ENCODE measurements around the gene SEM1.
"Not testable (repeated sequence)": the region's sequence is repeated elsewhere in the genome, so short reads cannot be mapped to it uniquely, and the experiment has no call there.

SEM1 gene

DNA sequence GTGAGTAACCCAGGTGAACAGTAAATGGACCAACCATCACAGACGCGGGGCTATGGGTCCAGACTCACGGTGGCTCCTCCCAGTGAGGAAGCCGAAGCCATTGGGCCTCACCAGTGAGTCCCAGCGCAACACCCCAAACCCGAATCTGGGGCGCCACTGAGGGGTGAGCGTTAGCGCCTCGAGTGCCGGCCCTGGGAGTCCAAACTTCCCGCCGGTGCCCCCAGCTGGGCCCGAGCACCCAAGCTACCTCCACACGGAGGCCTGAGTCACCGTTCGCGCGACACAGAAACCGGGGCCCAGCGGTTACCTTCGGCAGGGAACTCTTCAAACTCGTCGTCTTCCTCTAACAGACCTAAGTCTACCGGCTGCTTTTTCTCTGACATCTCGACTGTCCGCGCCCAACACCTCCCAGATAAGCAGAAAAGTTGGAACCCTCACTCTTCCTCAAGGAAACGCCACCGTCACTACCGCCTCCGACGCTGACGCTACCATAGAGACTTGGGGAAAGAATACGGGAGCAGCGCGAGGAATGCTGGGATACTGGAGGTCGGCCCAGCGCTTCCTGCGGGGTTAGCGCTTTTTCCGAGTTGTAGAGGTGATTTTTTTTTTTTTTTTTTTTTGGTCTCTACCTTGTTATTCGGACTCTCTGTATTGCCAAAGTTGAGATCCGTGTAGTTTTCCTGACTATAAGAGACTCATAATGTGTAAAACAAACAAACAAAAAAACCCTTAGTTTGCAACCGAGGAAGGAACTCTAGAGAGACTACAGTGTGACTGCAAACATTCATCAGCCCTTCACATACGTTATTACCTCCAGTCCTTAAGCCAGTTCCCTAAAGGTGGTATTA lies at the start of gene SEM1:
SEM1 (minus strand) TSS at position 466 of the 848 bp plus-strand sequence; CDS start at position 383, 83 bp downstream.
- peak; percentile 55 for DNase-seq (ENCODE audit: low read depth, low spot score)

DNA sequence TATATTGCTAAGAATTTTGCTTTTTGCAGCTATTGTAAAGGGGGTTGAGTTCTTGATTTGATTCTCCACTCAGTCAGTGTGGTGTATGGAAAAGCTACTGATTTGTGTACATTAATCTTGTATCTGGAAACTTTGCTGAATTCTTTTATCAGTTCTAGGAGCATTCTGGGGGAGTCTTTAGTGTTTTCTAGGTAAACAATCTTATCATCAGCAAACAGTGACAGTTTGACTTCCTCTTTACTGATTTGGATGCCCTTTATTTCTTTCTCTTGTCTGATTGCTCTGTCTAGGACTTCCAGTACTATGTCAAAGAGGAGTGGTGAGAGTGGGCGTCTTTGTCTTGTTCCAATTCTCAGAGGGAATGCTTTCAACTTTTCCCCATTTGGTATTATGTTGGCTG lies 48.2 kb upstream of the SEM1 start:
- DNase-seq (ENCODE audit: low read depth, low spot score), result not testable (repeated sequence)

GRCh38 chr7:96747418-96747940 lies 37.8 kb upstream of the SEM1 start:
- no peak for DNase-seq (ENCODE audit: low read depth, low spot score)

DNA sequence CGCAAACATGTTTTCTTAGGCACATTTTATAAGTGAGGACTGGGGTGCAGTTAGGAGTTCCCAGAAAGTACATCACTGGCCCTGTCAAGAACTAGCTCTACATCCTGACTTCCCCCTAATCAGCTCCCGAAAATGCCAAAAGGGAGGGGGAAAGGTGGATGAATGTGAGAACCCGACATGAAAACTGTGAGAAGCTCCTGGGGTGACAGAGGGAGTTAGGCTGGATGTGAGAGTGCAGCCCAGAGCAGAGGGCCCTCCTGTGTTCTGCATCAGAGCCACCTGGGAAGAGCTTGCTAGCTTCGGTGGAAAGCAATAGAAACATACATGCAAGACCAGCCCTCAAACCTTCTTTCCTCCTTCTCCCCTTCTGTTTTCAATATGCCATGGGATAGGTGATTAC lies 30.5 kb upstream of the SEM1 start:
- no peak for DNase-seq (ENCODE audit: low read depth, low spot score)

- DNase-seq (ENCODE audit: low read depth, low spot score), result no peak
These were observed 30.0 kb upstream of the SEM1 start for GRCh38 chr7:96739609-96740008.

DNA sequence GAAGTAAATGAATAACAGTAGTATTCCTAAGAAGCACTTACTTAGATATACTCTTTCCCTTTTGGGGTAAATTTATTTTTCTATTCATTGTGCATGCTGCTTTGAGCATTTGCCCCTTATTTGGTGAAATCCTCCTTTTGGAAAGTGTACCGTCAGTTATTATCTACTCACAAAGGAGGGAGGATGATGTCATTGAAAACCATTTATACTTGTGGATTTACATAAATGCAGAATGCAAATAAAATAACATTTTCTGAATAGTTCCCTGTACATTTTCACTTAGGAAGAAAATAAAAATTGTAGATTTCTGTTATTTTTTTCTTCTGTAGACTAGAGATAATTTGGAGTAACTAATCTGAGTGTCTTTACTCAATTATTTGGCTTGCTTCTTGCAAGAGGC lies 29.5 kb upstream of the SEM1 start:
- no peak for DNase-seq (ENCODE audit: low read depth, low spot score)

- DNase-seq (ENCODE audit: low read depth, low spot score), result no peak
These were observed 29.1 kb upstream of the SEM1 start for GRCh38 chr7:96738705-96739104.

DNA sequence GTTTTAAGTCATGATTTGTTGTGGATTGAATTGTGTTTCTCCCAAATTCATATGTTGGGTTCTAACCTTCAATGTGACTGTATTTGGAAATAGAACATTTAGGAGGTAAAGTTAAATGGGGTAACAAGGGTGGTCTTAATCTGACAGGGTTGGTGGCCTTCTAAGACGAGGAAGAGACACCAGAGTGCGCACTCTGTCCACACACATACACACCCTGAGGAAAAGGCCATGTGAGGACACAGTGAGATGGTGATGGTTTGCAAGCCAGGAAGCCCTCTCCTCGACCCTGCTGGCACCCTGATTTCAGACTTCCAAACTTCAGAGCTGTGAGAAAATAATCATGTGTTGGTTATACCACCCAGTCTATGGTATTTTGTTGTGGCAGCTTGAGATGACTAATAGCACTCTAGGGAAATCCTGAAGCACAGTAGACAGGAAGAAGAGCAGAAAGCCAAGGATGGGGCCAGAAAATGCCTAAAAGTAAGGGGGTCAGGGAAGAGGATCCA lies 28.0 kb upstream of the SEM1 start:
- no peak for DNase-seq (ENCODE audit: low read depth, low spot score)

DNA sequence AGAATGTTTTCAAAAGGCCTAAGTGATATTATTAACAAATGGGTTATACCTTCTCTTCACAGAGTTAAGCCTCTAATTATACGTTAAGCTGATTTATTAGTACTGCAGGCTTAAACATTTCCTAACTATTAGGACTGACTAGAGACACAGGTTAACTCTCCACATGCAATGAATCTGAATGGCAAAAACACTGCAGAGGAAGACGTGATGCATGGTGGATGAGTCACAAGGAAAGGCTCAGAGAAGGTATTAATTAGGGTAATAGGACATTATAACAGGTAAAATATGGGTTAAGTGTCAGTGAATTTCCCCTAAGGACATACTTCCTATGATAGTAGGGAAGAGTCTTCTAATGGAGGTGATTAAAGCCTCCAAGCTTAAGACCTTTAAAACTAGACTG lies 24.7 kb upstream of the SEM1 start:
- DNase-seq (ENCODE audit: low read depth, low spot score), result no peak

GRCh38 chr7:96729820-96730219 lies 20.2 kb upstream of the SEM1 start:
- no peak for DNase-seq (ENCODE audit: low read depth, low spot score)

DNA sequence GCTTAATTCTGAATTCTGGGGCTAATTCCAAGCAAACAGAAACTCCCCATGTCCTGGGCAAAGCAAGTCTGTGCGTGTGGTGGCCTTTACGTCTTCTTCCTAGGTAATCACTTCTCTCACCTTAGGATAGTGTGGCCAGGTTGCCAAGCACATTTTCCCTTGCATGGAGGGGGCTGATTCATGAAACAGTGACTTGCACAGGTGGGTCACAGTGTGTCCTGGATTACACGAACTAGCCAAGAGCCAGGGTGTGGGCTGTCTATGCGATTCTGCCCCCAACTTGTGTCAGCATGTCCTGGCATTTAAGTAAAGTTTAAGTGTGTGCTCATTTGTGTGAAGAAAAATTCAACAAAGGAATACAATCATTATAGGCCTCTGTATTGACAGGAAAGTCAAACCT lies 18.5 kb upstream of the SEM1 start:
- DNase-seq (ENCODE audit: low read depth, low spot score), result no peak

GRCh38 chr7:96727534-96728088 lies 18.0 kb upstream of the SEM1 start:
- no peak for DNase-seq (ENCODE audit: low read depth, low spot score)

DNA sequence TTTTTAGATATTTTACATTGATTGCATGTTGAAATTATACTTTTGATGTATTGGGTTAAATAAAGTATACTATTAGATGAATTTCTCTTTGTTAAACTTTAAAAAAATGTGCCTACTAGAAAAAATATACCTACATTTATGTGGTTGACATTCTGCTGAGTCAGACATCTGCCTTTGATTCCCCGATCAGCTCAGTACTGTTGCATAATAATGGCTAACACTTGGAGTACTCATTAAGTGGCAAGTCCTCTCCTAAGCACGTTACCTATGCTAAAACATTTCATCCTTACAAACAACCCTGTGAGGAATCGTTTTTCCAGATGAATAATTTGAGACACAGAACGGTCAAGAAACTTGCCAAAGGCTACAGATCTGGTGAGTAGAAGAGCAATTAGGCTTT lies 14.0 kb upstream of the SEM1 start:
- no peak for DNase-seq (ENCODE audit: low read depth, low spot score)

DNA sequence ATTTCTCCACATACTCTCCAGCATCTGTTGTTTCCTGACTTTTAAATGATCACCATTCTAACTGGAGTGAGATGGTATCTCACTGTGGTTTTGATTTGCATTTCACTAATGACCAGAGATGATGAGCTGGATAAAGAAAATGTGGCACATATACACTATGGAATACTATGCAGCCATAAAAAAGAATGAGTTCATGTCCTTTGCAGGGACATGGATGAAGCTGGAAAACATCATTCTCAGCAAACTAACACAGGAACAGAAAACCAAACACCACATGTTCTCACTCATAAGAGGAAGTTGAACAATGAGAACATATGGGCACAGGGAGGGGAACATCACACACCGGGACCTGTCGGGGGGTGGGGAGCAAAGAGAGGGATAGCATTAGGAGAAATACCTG lies 13.3 kb upstream of the SEM1 start:
- not testable (repeated sequence) for DNase-seq (ENCODE audit: low read depth, low spot score)

- no peak for DNase-seq (ENCODE audit: low read depth, low spot score)
These were observed 11.2 kb upstream of the SEM1 start for GRCh38 chr7:96720843-96721242.

GRCh38 chr7:96719164-96719563 lies 9.5 kb upstream of the SEM1 start:
- DNase-seq (ENCODE audit: low read depth, low spot score), result no peak

GRCh38 chr7:96718107-96719003 lies 8.7 kb upstream of the SEM1 start:
- DNase-seq (ENCODE audit: low read depth, low spot score), result no peak

DNA sequence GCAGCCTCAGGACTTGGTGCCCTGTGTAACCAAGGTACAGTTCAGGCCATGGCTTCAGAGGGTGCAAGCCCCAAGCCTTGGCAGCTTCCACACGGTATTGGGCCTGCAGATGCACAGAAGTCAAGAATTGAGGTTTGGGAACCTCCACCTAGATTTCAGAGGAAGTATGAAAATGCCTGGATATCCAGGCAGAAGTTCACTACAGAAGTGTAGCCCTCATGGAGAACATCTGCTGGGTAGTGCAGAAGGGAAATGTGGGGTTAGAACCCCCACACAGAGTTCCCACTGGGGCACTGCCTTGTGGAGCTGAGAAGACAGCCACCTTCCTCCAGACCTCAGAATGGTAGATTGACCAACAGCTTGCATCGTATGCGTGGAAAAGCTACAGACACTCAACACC lies 3.4 kb upstream of the SEM1 start:
- no peak for DNase-seq (ENCODE audit: low read depth, low spot score)

- no peak for DNase-seq (ENCODE audit: low read depth, low spot score)
These were observed 898 bp upstream of the SEM1 start for GRCh38 chr7:96710544-96710943.

DNA sequence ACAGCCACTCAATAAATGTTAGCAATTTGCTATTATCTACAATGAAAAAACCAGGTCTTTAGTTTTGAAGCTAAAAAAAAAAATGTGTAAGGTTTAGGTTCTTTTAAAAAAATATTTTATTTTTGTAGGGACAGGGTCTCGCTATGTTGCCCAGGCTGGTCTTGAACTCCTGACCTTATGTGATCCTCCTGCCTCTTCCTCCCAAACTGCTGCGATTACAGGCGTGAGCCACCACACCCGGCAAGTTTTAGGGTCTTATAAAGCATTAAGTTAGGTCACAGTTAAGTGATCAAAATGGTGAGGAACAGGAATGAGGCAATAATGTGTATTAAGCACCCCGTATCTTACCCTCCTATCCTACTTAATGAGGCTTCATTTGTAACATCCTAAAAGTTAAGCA lies 774 bp downstream of the SEM1 start:
- DNase-seq (ENCODE audit: low read depth, low spot score), result no peak

- no peak for DNase-seq (ENCODE audit: low read depth, low spot score)
These were observed 1.5 kb downstream of the SEM1 start for GRCh38 chr7:96707901-96708774.
